HCT116 (cell line): Measurements from ENCODE around the gene DENND11. TPM values are rescaled to one million over a fixed set of nuclear protein-coding genes. Genes with fewer than 3 reads are reported as not detected.

Experiments
- ATAC-seq: fragments of 200-7000 bp; cut with Tn5 transposase; 2 replicates; pipeline ENCODE4 v1.9.1; 2020; ENCODE audit warnings: mild to moderate bottlenecking, moderate library complexity
- BruUV-seq: library from RNA; stranded (reverse); fragments of 400-500 nt; replicated peaks from 2 replicates; lab custom pipeline; 2021; lab: Mats Ljungman, UMichigan
- CTCF ChIA-PET: fragments of 300-600 bp; sonication (Branson Sonifier 250); formaldehyde crosslinking; loops from one replicate; lab custom pipeline; 2021; ENCODE audit warnings: antibody characterized with exemption; lab: Charles Lee
- POLR2A ChIA-PET: fragments of 300-600, 350-600 bp; sonication (Branson Sonifier 250); formaldehyde crosslinking; loops from one replicate; lab custom pipeline; 2021; ENCODE audit warnings: antibody characterized with exemption; lab: Charles Lee
- RAD21 ChIA-PET, 2 experiments: fragments of 300-600 bp; sonication (Branson Sonifier 250); formaldehyde crosslinking; loops; one replicate each; lab custom pipeline; 2023; ENCODE audit warnings: low total read pairs in 2 of 2; ENCODE audit not compliant: uncharacterized antibody in 2 of 2, unreplicated experiment in 2 of 2, low non-redundant PET in 1 of 2; lab: Charles Lee
- DNase-seq: peaks from one replicate; pipeline ENCODE4 v3.0.0-alpha.2; 2010; ENCODE audit warnings: low read depth, low spot score
- H2AFZ ChIP-seq: fragments of 200-600 bp; shearing (Covaris generic), sonication (generic); 2 replicates; pipeline ENCODE4 v1.6.1; 2017; ENCODE audit warnings: low read depth, mixed run types, mixed read lengths, antibody characterized with exemption, low read length; ENCODE audit not compliant: poor library complexity, severe bottlenecking
- H3K27ac ChIP-seq: 2 replicates; pipeline ENCODE4 v1.5.1; 2012; ENCODE audit warnings: low read depth, low read length
- H3K27me3 ChIP-seq: fragments of 200-600 bp; sonication (generic); 2 replicates; pipeline ENCODE4 v1.6.1; 2016; ENCODE audit warnings: mixed run types, low read length, mixed read lengths; ENCODE audit not compliant: insufficient read depth
- H3K36me3 ChIP-seq, 2 experiments: fragments of 200-500 bp in 1 of 2; fragments of 200-600 bp in 1 of 2; sonication (Bioruptor generic) in 1 of 2; sonication (generic) in 1 of 2; 2 replicates each; pipeline versions ENCODE4 v1.5.1 to v1.6.1; 2014 to 2016; ENCODE audit warnings: low read length in 2 of 2, inconsistent platforms in 1 of 2, mixed read lengths in 1 of 2, mixed run types in 1 of 2; ENCODE audit not compliant: insufficient read depth in 2 of 2, control insufficient read depth in 1 of 2
- H3K4me1 ChIP-seq, 2 experiments: fragments of 200-600 bp in 1 of 2; sonication (generic) in 1 of 2; 2 replicates each; pipeline versions ENCODE4 v1.5.1 to v1.6.1; 2012 to 2017; ENCODE audit warnings: low read length in 2 of 2, inconsistent platforms in 1 of 2, mild to moderate bottlenecking in 1 of 2, mixed read lengths in 1 of 2, mixed run types in 1 of 2, moderate library complexity in 1 of 2; ENCODE audit not compliant: insufficient read depth in 2 of 2, control insufficient read depth in 1 of 2
- H3K4me2 ChIP-seq: fragments of 200-600 bp; sonication (generic); 2 replicates; pipeline ENCODE4 v1.6.1; 2017; ENCODE audit warnings: mixed run types, low read length, mixed read lengths
- H3K4me3 ChIP-seq, 2 experiments: fragments of 200-600 bp in 1 of 2; sonication (generic) in 1 of 2; replicated peaks in 1 of 2; 2 replicates each; pipeline ENCODE4 v1.5.1; 2011 to 2016; ENCODE audit warnings: low read length in 2 of 2, control low read depth in 1 of 2, low read depth in 1 of 2, mild to moderate bottlenecking in 1 of 2, mixed read lengths in 1 of 2, mixed run types in 1 of 2
- H3K79me2 ChIP-seq: fragments of 200-600 bp; sonication (generic); 2 replicates; pipeline ENCODE4 v1.6.1; 2017; ENCODE audit warnings: mild to moderate bottlenecking, mixed run types, low read length, moderate library complexity, mixed read lengths; ENCODE audit not compliant: insufficient read depth
- H3K9ac ChIP-seq: fragments of 200-600 bp; sonication (generic); 2 replicates; pipeline ENCODE4 v1.6.1; 2016; ENCODE audit warnings: low read length, mixed read lengths
- H3K9me2 ChIP-seq: fragments of 200-600 bp; sonication (generic), shearing (Covaris generic); 2 replicates; pipeline ENCODE4 v1.6.1; 2017; ENCODE audit warnings: mixed run types, mild to moderate bottlenecking, moderate library complexity; ENCODE audit not compliant: insufficient read depth
- H3K9me3 ChIP-seq, 2 experiments: fragments of 200-500 bp in 1 of 2; fragments of 200-600 bp in 1 of 2; sonication (Bioruptor generic) in 1 of 2; sonication (generic) in 1 of 2; 2 replicates each; pipeline ENCODE4 v1.6.1; 2014 to 2017; ENCODE audit warnings: low read length in 2 of 2, mixed read lengths in 2 of 2, inconsistent platforms in 1 of 2, low read depth in 1 of 2, mild to moderate bottlenecking in 1 of 2, mixed run types in 1 of 2, moderate library complexity in 1 of 2; ENCODE audit not compliant: control insufficient read depth in 1 of 2, insufficient read depth in 1 of 2
- H4K20me1 ChIP-seq: fragments of 200-600 bp; sonication (generic), shearing (Covaris generic); 2 replicates; pipeline ENCODE4 v1.6.1; 2017; ENCODE audit warnings: mixed run types, mild to moderate bottlenecking, moderate library complexity; ENCODE audit not compliant: insufficient read depth
- ATF3 ChIP-seq: IDR thresholded peaks from 2 replicates; pipeline ENCODE4 v1.6.1; 2012
- CBX3 ChIP-seq: IDR thresholded peaks from 2 replicates; pipeline ENCODE4 v1.6.1; 2012; ENCODE audit warnings: low read depth
- CTCF ChIP-seq, 3 experiments: fragments of 200-600 bp in 1 of 3; sonication (generic) in 1 of 3; IDR thresholded peaks in 2 of 3; conservative IDR thresholded peaks in 1 of 3; 2 replicates each; pipeline ENCODE4 v1.5.1; 2012 to 2017; ENCODE audit warnings: low read depth in 2 of 3, low read length in 2 of 3, antibody characterized with exemption in 1 of 3, borderline replicate concordance in 1 of 3, control low read depth in 1 of 3, mild to moderate bottlenecking in 1 of 3, mixed read lengths in 1 of 3, mixed run types in 1 of 3, moderate library complexity in 1 of 3; ENCODE audit not compliant: insufficient read depth in 1 of 3
- EGR1 ChIP-seq: IDR thresholded peaks from 2 replicates; pipeline ENCODE4 v1.6.1; 2012; ENCODE audit warnings: low read depth
- EZH2 ChIP-seq: fragments of 200-600 bp; sonication (generic); IDR thresholded peaks from 2 replicates; pipeline ENCODE4 v1.6.1; 2017; ENCODE audit warnings: antibody characterized with exemption, mixed run types
- EZH2phosphoT487 ChIP-seq: fragments of 200-600 bp; IDR thresholded peaks from 2 replicates; pipeline ENCODE4 v1.6.1; 2018; ENCODE audit warnings: antibody characterized with exemption, borderline replicate concordance
- JUND ChIP-seq: IDR thresholded peaks from 2 replicates; pipeline ENCODE4 v1.6.1; 2012
- MAX ChIP-seq: IDR thresholded peaks from 2 replicates; pipeline ENCODE4 v1.6.1; 2012
- POLR2A ChIP-seq: IDR thresholded peaks from 2 replicates; pipeline ENCODE4 v1.7.0; 2011; ENCODE audit warnings: borderline replicate concordance; ENCODE audit not compliant: insufficient read depth, insufficient read length; ENCODE audit errors: extremely low read depth
- POLR2AphosphoS5 ChIP-seq: IDR thresholded peaks from 2 replicates; pipeline ENCODE4 v1.6.1; 2011; ENCODE audit warnings: mild to moderate bottlenecking, low read depth, low read length, moderate library complexity
- REST ChIP-seq: IDR thresholded peaks from 2 replicates; pipeline ENCODE4 v1.6.1; 2012; ENCODE audit warnings: low read depth
- SIN3A ChIP-seq: IDR thresholded peaks from 2 replicates; pipeline ENCODE4 v1.6.1; 2012; ENCODE audit warnings: low read depth
- SP1 ChIP-seq: IDR thresholded peaks from 2 replicates; pipeline ENCODE4 v1.6.1; 2012; ENCODE audit warnings: low read depth
- SRF ChIP-seq: IDR thresholded peaks from 2 replicates; pipeline ENCODE4 v1.6.1; 2012; ENCODE audit warnings: low read depth
- TCF7L2 ChIP-seq: IDR thresholded peaks from 2 replicates; pipeline ENCODE4 v1.7.0; 2011; ENCODE audit warnings: borderline replicate concordance, inconsistent platforms; ENCODE audit not compliant: insufficient read depth, insufficient read length; ENCODE audit errors: extremely low read depth
- ZBTB33 ChIP-seq: IDR thresholded peaks from 2 replicates; pipeline ENCODE4 v1.6.1; 2011; ENCODE audit warnings: mild to moderate bottlenecking, low read length, moderate library complexity; ENCODE audit not compliant: insufficient replicate concordance; ENCODE audit errors: extremely low read depth
- ZFX ChIP-seq: fragments of 450-650 bp; IDR thresholded peaks from 2 replicates; pipeline ENCODE4 v1.6.1; 2017
- ZNF274 ChIP-seq: fragments of 200-500 bp; sonication (Bioruptor generic); IDR thresholded peaks from 2 replicates; pipeline ENCODE4 v1.6.1; 2014; ENCODE audit warnings: mild to moderate bottlenecking, low read depth, low read length, inconsistent platforms
- intact Hi-C: fragments of 100-400 bp; cut with micrococcal nuclease; formaldehyde crosslinking; loops from 2 replicates; pipeline ENCODE4 v1.10.0; 2022
- total RNA-seq: library from RNA; stranded (reverse); gene quantifications from one replicate; pipeline ENCODE4 v1.2.1, GENCODE V29; 2021; ENCODE audit not compliant: unreplicated experiment

Gene DENND11
- total RNA-seq, 1 experiment from 2014 or later = 23.4 TPM

GRCh38 chr7:141688043-141688442 is 13.9 kb downstream of the DENND11 start:
- Histone ChIP-seq H3K79me2 (no peaks in the 10 kb centered on the region), H3K4me3 (no peak overlapping the region), H3K4me2 (no peak overlapping the region), H3K9me2 (no peaks in the 10 kb centered on the region), H3K36me3 (0 out of 4 replicates have a peak, but pooled peaks cover 4 to 6% of the 10 kb centered on the region in 2 experiments), H3K9me3 (no peaks in the 10 kb centered on the region), H2AFZ (no peak overlapping the region), H4K20me1 (no peaks in the 10 kb centered on the region), H3K27me3 (no peaks in the 10 kb centered on the region), H3K4me1 (no peaks in the 10 kb centered on the region), H3K9ac (no peak overlapping the region), H3K27ac (no peak overlapping the region)
- ATAC-seq = no peak
- ChIA-PET RAD21 (no interaction called here), CTCF (no interaction called here), POLR2A (no interaction called here)
- TF ChIP-seq TCF7L2 = no peak
- TF ChIP-seq POLR2A = no peak
- TF ChIP-seq CTCF (IDR thresholded peaks at IDR 0.05 in 2 of 3, conservative IDR thresholded peaks at IDR 0.05 in 1 of 3; ENCODE audit: borderline replicate concordance in 1 of 3, insufficient read depth in 1 of 3, low read depth in 2 of 3, low read length in 2 of 3) = no peak
- TF ChIP-seq ZBTB33 = no peak
- TF ChIP-seq ZFX = no peak
- TF ChIP-seq JUND = no peak
- no peak for TF ChIP-seq SIN3A
- TF ChIP-seq POLR2AphosphoS5 = no peak
- TF ChIP-seq EZH2phosphoT487 = no peak
- TF ChIP-seq SRF = no peak
- TF ChIP-seq ATF3 = no peak
- TF ChIP-seq REST = no peak
- no peak for TF ChIP-seq MAX
- TF ChIP-seq CBX3 = no peak
- no peak for TF ChIP-seq ZNF274
- TF ChIP-seq SP1 = no peak
- TF ChIP-seq EZH2 = no peak
- TF ChIP-seq EGR1 = no peak
- intact Hi-C loops = no loop called here
- no TSS peak for BruUV-seq
- no peak for DNase-seq
